Pancreas (tissue), 10 donors: ENCODE results near the gene LTC4S. TPM values are rescaled to one million over a fixed set of nuclear protein-coding genes. Genes with fewer than 3 reads are reported as not detected.
A peak's percentile ranks its signal among the peaks of the same experiment; 100 is the strongest.

Experiments used
- ATAC-seq, 4 donors: fragments of 200-7000 bp; cut with Tn5 transposase; one replicate each; pipeline versions ENCODE4 v1.8.0 to v1.9.1; 2020; ENCODE audit warnings: mild to moderate bottlenecking in 4 of 4, moderate library complexity in 4 of 4
- DNase-seq, 6 donors: peaks; one replicate each; pipeline ENCODE4 v3.0.0-alpha.2; 2020
- FAIRE-seq: peaks from 2 replicates; lab custom pipeline; 2012; peaks lifted over from hg19 to GRCh38; lab: Jason Lieb, UNC
- H3K27ac ChIP-seq, 4 donors: fragments of 200-600 bp; sonication (generic); 1 replicate in 3 of 4; 2 replicates in 1 of 4; pipeline versions ENCODE4 v1.5.0 to v1.8.0; 2020
- H3K27me3 ChIP-seq, 4 donors: fragments of 200-600 bp; one replicate each; pipeline ENCODE4 v1.8.0; 2021
- H3K36me3 ChIP-seq, 3 donors: fragments of 200-600 bp; sonication (generic) in 1 of 3; one replicate each; pipeline versions ENCODE4 v1.5.0 to v1.8.0; 2020 to 2021
- H3K4me1 ChIP-seq, 3 donors: fragments of 200-600 bp; one replicate each; pipeline ENCODE4 v1.8.0; 2021
- H3K4me3 ChIP-seq, 4 donors: fragments of 200-600 bp; sonication (generic) in 2 of 4; one replicate each; pipeline versions ENCODE4 v1.5.0 to v1.8.0; 2020 to 2021
- H3K9me3 ChIP-seq, 4 donors: fragments of 200-600 bp; one replicate each; pipeline ENCODE4 v1.8.0; 2021
- CTCF ChIP-seq, 4 donors: fragments of 200-600 bp; sonication (generic) in 3 of 4; IDR thresholded peaks; one replicate each; pipeline versions ENCODE4 v1.5.0 to v1.8.0; 2021; ENCODE audit warnings: antibody characterized with exemption in 4 of 4
- WGBS, 2 donors: extraction: QIAGEN DNeasy Blood & Tissue Kit; methylation state at CpG; one replicate each; pipeline ENCODE4 v1.1.7; 2013; 5-methylcytosine and 5-hydroxymethylcytosine counted together
- intact Hi-C, 3 donors: fragments of 100-400 bp; cut with DNase I; formaldehyde crosslinking; loops; one replicate each; pipeline versions ENCODE4 v1.11.1 to v1.14.2; 2022
- polyA plus RNA-seq, 2 donors: library from polyadenylated mRNA; stranded (reverse); fragments of 200-250 nt; gene quantifications; one replicate each; pipeline ENCODE4 v1.2.3, GENCODE V29; 2013
- total RNA-seq, 6 donors: library from RNA; stranded (reverse); fragmentation: NEBNext Ultra II Directional in 4 of 6; extraction: Animal tissue kit (Norgen Biotek cat#: 25700) in 4 of 6; gene quantifications; one replicate each; pipeline versions ENCODE4 v1.2.1 to v1.2.4, GENCODE V29; 2021 to 2023
- donor health status: healthy with polysubstance abuse.
- donor health status: DM: no; HTN: no; CAD: no; lungs with moderate emphysema.
- donor health status: DM: no; HTN: no; CAD: no.
- donor health status: control.
- donor health status: control.
- donor health status: Bipolar disorder and iron deficiency.
- donor health status: DM: yes; HTN: yes; CAD: no.
- donor health status: DM: no; HTN: no; CAD: no.
- donor health status: DM: no; HTN: no; CAD: no.
- donor health status: DM: yes; HTN: yes; CAD: no.

Gene LTC4S
- total and polyA plus RNA-seq, 8 donors, result 1.1 to 10.9 (median 4.8) TPM

GRCh38 chr5:179765400-179765799, 28.4 kb upstream of the LTC4S start:
- no peak for DNase-seq
- no peaks in the 10 kb centered on the region for H3K9me3 ChIP-seq
- no peak for FAIRE-seq
- no peak for TF ChIP-seq CTCF (IDR thresholded peaks at IDR 0.05)
- WGBS, 2 donors, result 77 to 79% methylated on average over 13 of the region's 13 CpGs
- H3K27ac ChIP-seq, result peak overlapping the region in 2 of 4 donors; percentile 23 to 59
- intact Hi-C loops, result no loop called here
- peak in 2 of 4 donors; percentile 8 to 11 for ATAC-seq
- no peak overlapping the region for H3K4me3 ChIP-seq
- H3K27me3 ChIP-seq, result no peaks in the 10 kb centered on the region
- H3K4me1 ChIP-seq, result peaks cover 13 to 21% (median 16%) of the 10 kb centered on the region in 3 donors
- peaks cover 0 to 33% (median 17%) of the 10 kb centered on the region in 3 donors for H3K36me3 ChIP-seq

- H3K27ac ChIP-seq, result peak overlapping the region in 2 of 4 donors; percentile 23 to 59
- intact Hi-C loops, result no loop called here
- FAIRE-seq (no peak), ATAC-seq (no peak), DNase-seq (peak in 1 of 6 donors; percentile 73)
- no peaks in the 10 kb centered on the region for H3K9me3 ChIP-seq
- no peak overlapping the region for H3K4me3 ChIP-seq
- H3K4me1 ChIP-seq, result peaks cover 13 to 21% (median 16%) of the 10 kb centered on the region in 3 donors
- no peak for TF ChIP-seq CTCF (IDR thresholded peaks at IDR 0.05)
- 78 to 79% methylated on average over 20 of the region's 20 CpGs for WGBS, 2 donors
- no peaks in the 10 kb centered on the region for H3K27me3 ChIP-seq
- H3K36me3 ChIP-seq, result peaks cover 0 to 41% (median 19%) of the 10 kb centered on the region in 3 donors
Observed at GRCh38 chr5:179766021-179766725, 27.6 kb upstream of the LTC4S start.

GRCh38 chr5:179766726-179767455, 26.9 kb upstream of the LTC4S start:
- Histone ChIP-seq H3K27ac (peak overlapping the region in 2 of 4 donors; percentile 23 to 59), H3K27me3 (no peaks in the 10 kb centered on the region), H3K4me3 (no peak overlapping the region), H3K9me3 (no peaks in the 10 kb centered on the region), H3K4me1 (peaks cover 11 to 18% (median 12%) of the 10 kb centered on the region in 3 donors), H3K36me3 (peaks cover 3 to 48% (median 26%) of the 10 kb centered on the region in 3 donors)
- ATAC-seq, result no peak
- DNase-seq, result no peak
- intact Hi-C loops, result no loop called here
- 50 to 53% methylated on average over 12 of the region's 12 CpGs for WGBS, 2 donors
- no peak for FAIRE-seq
- TF ChIP-seq CTCF (IDR thresholded peaks at IDR 0.05), result no peak

GRCh38 chr5:179767496-179768100, 26.2 kb upstream of the LTC4S start:
- Histone ChIP-seq H3K4me1 (peaks cover 5 to 11% (median 5%) of the 10 kb centered on the region in 3 donors), H3K9me3 (no peaks in the 10 kb centered on the region), H3K4me3 (no peak overlapping the region), H3K36me3 (peaks cover 3 to 55% (median 33%) of the 10 kb centered on the region in 3 donors), H3K27ac (no peak overlapping the region), H3K27me3 (no peaks in the 10 kb centered on the region)
- FAIRE-seq, result no peak
- intact Hi-C loops, result no loop called here
- WGBS, 2 donors, result 87 to 88% methylated on average over 9 of the region's 9 CpGs
- no peak for ATAC-seq
- no peak for TF ChIP-seq CTCF (IDR thresholded peaks at IDR 0.05)
- DNase-seq, result no peak
